ENCODE results near the gene NOSTRIN.

Gene NOSTRIN

GRCh38 chr2:168801471-168801870 lies 966 bp upstream of the NOSTRIN start:
- no peak for TF ChIP-seq POLR2AphosphoS5 (IDR thresholded peaks at IDR 0.05; ENCODE audit: low read depth)
- TF ChIP-seq REST (IDR thresholded peaks at IDR 0.05; ENCODE audit: insufficient replicate concordance, low read depth): no peak
- no peak for TF ChIP-seq CTCF (IDR thresholded peaks at IDR 0.05; ENCODE audit: insufficient read depth, low read length)
- no peak for TF ChIP-seq GABPA (IDR thresholded peaks at IDR 0.05; ENCODE audit: low read depth)
- TF ChIP-seq SPI1 (IDR thresholded peaks at IDR 0.05; ENCODE audit: borderline replicate concordance, low read depth): no peak
- DNase-seq (ENCODE audit: low read depth in 1 of 2, low spot score in 1 of 2): no peak
- no peaks in the 10 kb centered on the region for H3K27me3 ChIP-seq (ENCODE audit: insufficient read depth, poor library complexity, severe bottlenecking)
- H3K27ac ChIP-seq (replicated peaks): no peak overlapping the region
- no peak overlapping the region for H3K4me3 ChIP-seq (replicated peaks; ENCODE audit: insufficient read depth, low read length)

GRCh38 chr2:168802859-168803725 lies 655 bp downstream of the NOSTRIN start:
- Histone ChIP-seq H3K27me3 (ENCODE audit: insufficient read depth, poor library complexity, severe bottlenecking) (no peaks in the 10 kb centered on the region), H3K4me3 (replicated peaks; ENCODE audit: insufficient read depth, low read length) (no peak overlapping the region), H3K27ac (replicated peaks) (no peak overlapping the region)
- TF ChIP-seq GABPA (IDR thresholded peaks at IDR 0.05; ENCODE audit: low read depth) (no peak), CTCF (IDR thresholded peaks at IDR 0.05; ENCODE audit: insufficient read depth, low read length) (no peak), SPI1 (IDR thresholded peaks at IDR 0.05; ENCODE audit: borderline replicate concordance, low read depth) (no peak), POLR2AphosphoS5 (IDR thresholded peaks at IDR 0.05; ENCODE audit: low read depth) (no peak), REST (IDR thresholded peaks at IDR 0.05; ENCODE audit: insufficient replicate concordance, low read depth) (no peak)
- no peak for DNase-seq (ENCODE audit: low read depth in 1 of 2, low spot score in 1 of 2)

- Histone ChIP-seq H3K27ac (replicated peaks) (no peak overlapping the region), H3K27me3 (ENCODE audit: insufficient read depth, poor library complexity, severe bottlenecking) (no peaks in the 10 kb centered on the region), H3K4me3 (replicated peaks; ENCODE audit: insufficient read depth, low read length) (no peak overlapping the region)
- TF ChIP-seq REST (IDR thresholded peaks at IDR 0.05; ENCODE audit: insufficient replicate concordance, low read depth) (no peak), GABPA (IDR thresholded peaks at IDR 0.05; ENCODE audit: low read depth) (no peak), CTCF (IDR thresholded peaks at IDR 0.05; ENCODE audit: insufficient read depth, low read length) (no peak), SPI1 (IDR thresholded peaks at IDR 0.05; ENCODE audit: borderline replicate concordance, low read depth) (no peak)
- DNase-seq (ENCODE audit: low read depth in 1 of 2, low spot score in 1 of 2): no peak
Observed at GRCh38 chr2:168804214-168804613, 1.8 kb downstream of the NOSTRIN start.

All from HL-60 (cell line).